A673 (cell line): Measurements from ENCODE around the gene KCNA2. TPM values are rescaled to one million over a fixed set of nuclear protein-coding genes. Genes with fewer than 3 reads are reported as not detected.

ENCODE experiments used
- BruUV-seq: library from RNA; stranded (reverse); fragments of 400-500 nt; replicated peaks from 2 replicates; lab custom pipeline; 2021; lab: Mats Ljungman, UMichigan
- CTCF ChIA-PET: fragments of 300-600 bp; sonication (Branson Sonifier 250); formaldehyde crosslinking; loops from one replicate; lab custom pipeline; 2022; ENCODE audit warnings: antibody characterized with exemption; lab: Charles Lee
- POLR2A ChIA-PET: fragments of 300-600 bp; sonication (Branson Sonifier 250); formaldehyde crosslinking; loops from one replicate; lab custom pipeline; 2022; ENCODE audit warnings: antibody characterized with exemption; ENCODE audit not compliant: low non-redundant PET; lab: Charles Lee
- DNase-seq: peaks from one replicate; pipeline ENCODE4 v3.0.0-alpha.2; 2015; ENCODE audit warnings: low spot score
- H3K27ac ChIP-seq: fragments of 200-600 bp; sonication (generic); 2 replicates; pipeline ENCODE4 v1.5.1; 2016; ENCODE audit warnings: mixed run types, low read depth, mild to moderate bottlenecking, mixed read lengths, antibody characterized with exemption, low read length; ENCODE audit not compliant: poor library complexity, severe bottlenecking
- H3K27me3 ChIP-seq: fragments of 200-600 bp; sonication (generic); replicated peaks from 2 replicates; pipeline ENCODE4 v1.6.1; 2017; ENCODE audit warnings: mixed run types, low read depth, mild to moderate bottlenecking, mixed read lengths, antibody characterized with exemption, low read length; ENCODE audit not compliant: insufficient read depth, poor library complexity
- H3K36me3 ChIP-seq: fragments of 200-600 bp; sonication (generic); 2 replicates; pipeline ENCODE4 v1.6.1; 2016; ENCODE audit warnings: mixed run types, mild to moderate bottlenecking, mixed read lengths, antibody characterized with exemption, low read length; ENCODE audit not compliant: insufficient read depth, poor library complexity, severe bottlenecking
- H3K4me1 ChIP-seq: fragments of 200-600 bp; sonication (generic); 2 replicates; pipeline ENCODE4 v1.6.1; 2017; ENCODE audit warnings: mixed run types, mild to moderate bottlenecking, mixed read lengths, antibody characterized with exemption, low read length; ENCODE audit not compliant: insufficient read depth, poor library complexity, severe bottlenecking
- H3K4me3 ChIP-seq: fragments of 200-600 bp; sonication (generic); 2 replicates; pipeline ENCODE4 v1.5.1; 2016; ENCODE audit warnings: low read depth, mixed run types, mild to moderate bottlenecking, mixed read lengths, low read length; ENCODE audit not compliant: poor library complexity, severe bottlenecking
- H3K9me3 ChIP-seq: fragments of 200-600 bp; sonication (generic); 2 replicates; pipeline ENCODE4 v1.6.1; 2016; ENCODE audit warnings: mixed run types, low read depth, mild to moderate bottlenecking, mixed read lengths, antibody characterized with exemption, low read length; ENCODE audit not compliant: poor library complexity, severe bottlenecking
- CTCF ChIP-seq: fragments of 300-800, 200-600 bp; sonication (generic); conservative IDR thresholded peaks from 2 replicates; pipeline ENCODE4 v1.5.1; 2017; ENCODE audit warnings: low read depth, mild to moderate bottlenecking, antibody characterized with exemption, low read length, moderate library complexity, mixed read lengths
- EZH2 ChIP-seq: fragments of 200-600 bp; sonication (generic); IDR thresholded peaks from 2 replicates; pipeline ENCODE4 v1.6.1; 2017; ENCODE audit warnings: borderline replicate concordance, low read depth, mild to moderate bottlenecking, mixed read lengths, antibody characterized with exemption, low read length; ENCODE audit not compliant: poor library complexity, severe bottlenecking
- intact Hi-C: fragments of 100-400 bp; cut with micrococcal nuclease; formaldehyde crosslinking; loops from one replicate; pipeline ENCODE4 v1.10.0; 2022; ENCODE audit not compliant: unreplicated experiment
- total RNA-seq: library from RNA; stranded (reverse); gene quantifications from 2 replicates; pipeline ENCODE4 v1.2.3, GENCODE V29; 2021

Gene KCNA2
- total RNA-seq, 1 experiment from 2014 or later: 46.6 TPM

GRCh38 chr1:110604586-110605148 is 1.5 kb downstream of the KCNA2 start:
- no peak for DNase-seq
- H3K4me1 ChIP-seq: peaks cover 54% of the 10 kb centered on the region
- H3K4me3 ChIP-seq: peak overlapping the region; percentile 80
- intact Hi-C loops: no loop called here
- no peaks in the 10 kb centered on the region for H3K9me3 ChIP-seq
- no peak overlapping the region for H3K27ac ChIP-seq
- ChIA-PET CTCF (no interaction called here), POLR2A (no interaction called here)
- no peak for TF ChIP-seq EZH2
- no peak for TF ChIP-seq CTCF
- no peaks in the 10 kb centered on the region for H3K27me3 ChIP-seq
- BruUV-seq: no TSS peak
- peaks cover 43% of the 10 kb centered on the region for H3K36me3 ChIP-seq

GRCh38 chr1:110603058-110603457 is 3.1 kb downstream of the KCNA2 start:
- Histone ChIP-seq H3K27ac (no peak overlapping the region), H3K4me3 (peak overlapping the region; percentile 80), H3K4me1 (peaks cover 38% of the 10 kb centered on the region), H3K36me3 (peaks cover 57% of the 10 kb centered on the region), H3K9me3 (no peaks in the 10 kb centered on the region), H3K27me3 (no peaks in the 10 kb centered on the region)
- intact Hi-C loops: no loop called here
- no TSS peak for BruUV-seq
- CTCF ChIA-PET: no interaction called here
- no peak for DNase-seq
- TF ChIP-seq EZH2 (no peak), CTCF (no peak)
- POLR2A ChIA-PET: no interaction called here

- Histone ChIP-seq H3K27ac (no peak overlapping the region), H3K4me1 (peaks cover 32% of the 10 kb centered on the region), H3K9me3 (no peaks in the 10 kb centered on the region), H3K36me3 (peaks cover 62% of the 10 kb centered on the region), H3K27me3 (no peaks in the 10 kb centered on the region), H3K4me3 (no peak overlapping the region)
- CTCF ChIA-PET: no interaction called here
- BruUV-seq: no TSS peak
- TF ChIP-seq EZH2 (no peak), CTCF (no peak)
- intact Hi-C loops: no loop called here
- POLR2A ChIA-PET: no interaction called here
- DNase-seq: no peak
These were observed 3.7 kb downstream of the KCNA2 start for GRCh38 chr1:110602466-110602865.
